NT2/D1 (cell line): Measurements from ENCODE around the gene C1orf21.

Experiments
- YY1 ChIP-seq: IDR thresholded peaks from 2 replicates; pipeline ENCODE4 v1.6.1; 2011; ENCODE audit not compliant: insufficient read length, insufficient read depth
- ZNF274 ChIP-seq: IDR thresholded peaks from 2 replicates; pipeline ENCODE4 v1.6.1; 2011; ENCODE audit warnings: mild to moderate bottlenecking, low read depth, low read length

DNA sequence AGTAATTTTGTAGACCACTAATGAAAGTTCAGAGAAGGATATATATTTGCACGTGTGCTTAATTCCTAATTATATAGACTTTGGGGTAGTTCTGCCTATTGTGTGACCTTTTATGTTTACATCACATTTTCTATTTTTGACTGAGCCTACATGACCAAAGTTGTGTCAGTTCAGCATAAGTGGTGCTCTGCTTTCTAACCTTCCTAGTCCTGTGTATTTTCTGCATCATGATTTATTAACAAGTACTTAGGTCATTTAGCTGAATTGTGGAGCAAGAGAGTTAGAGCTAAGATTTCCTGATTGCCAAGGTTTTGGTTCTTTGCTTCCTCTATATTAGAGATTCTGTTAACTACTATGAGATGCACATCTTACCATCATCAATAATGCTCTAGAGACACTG, 176.0 kb downstream of the C1orf21 start:
- no peak for TF ChIP-seq ZNF274
- no peak for TF ChIP-seq YY1
